Mucosa of rectum (tissue), 2 donors: ENCODE results near the gene SLC38A1.
"Not testable (repeated sequence)": the region's sequence is repeated elsewhere in the genome, so short reads cannot be mapped to it uniquely, and the experiment has no call there.

Experiments used
- H3K27ac ChIP-seq, 2 donors: one replicate each; pipeline ENCODE4 v1.7.0; 2013; ENCODE audit warnings: inconsistent platforms in 2 of 2, low read depth in 2 of 2, low read length in 2 of 2
- H3K27me3 ChIP-seq, 2 donors: one replicate each; pipeline ENCODE4 v1.7.0; 2013; ENCODE audit warnings: low read length in 2 of 2; ENCODE audit not compliant: control insufficient read depth in 2 of 2, insufficient read depth in 2 of 2
- H3K36me3 ChIP-seq, 2 donors: one replicate each; pipeline ENCODE4 v1.7.0; 2013; ENCODE audit warnings: low read length in 2 of 2; ENCODE audit not compliant: control insufficient read depth in 2 of 2, insufficient read depth in 2 of 2
- H3K4me1 ChIP-seq, 2 donors: one replicate each; pipeline ENCODE4 v1.7.0; 2013; ENCODE audit warnings: low read length in 2 of 2, mild to moderate bottlenecking in 1 of 2; ENCODE audit not compliant: control insufficient read depth in 2 of 2, insufficient read depth in 2 of 2
- H3K4me3 ChIP-seq, 2 donors: one replicate each; pipeline ENCODE4 v1.7.0; 2013; ENCODE audit warnings: low read length in 2 of 2
- H3K9ac ChIP-seq, 2 donors: one replicate each; pipeline ENCODE4 v1.7.0; 2013; ENCODE audit warnings: low read length in 2 of 2, low read depth in 1 of 2, mild to moderate bottlenecking in 1 of 2
- H3K9me3 ChIP-seq, 2 donors: one replicate each; pipeline ENCODE4 v1.7.0; 2013; ENCODE audit warnings: low read length in 2 of 2; ENCODE audit not compliant: control insufficient read depth in 2 of 2
- donor health status: healthy.
- donor health status: Normal muscosa, but diverticular disease.

The SLC38A1 gene

GRCh38 chr12:46208370-46208769 lies 60.5 kb downstream of the SLC38A1 start:
- Histone ChIP-seq H3K9ac (no peak overlapping the region), H3K4me1 (peaks cover 3 to 7% of the 10 kb centered on the region in 2 donors), H3K27ac (no peak overlapping the region), H3K9me3 (no peaks in the 10 kb centered on the region), H3K36me3 (peaks cover 27% of the 10 kb centered on the region in 2 donors), H3K27me3 (no peaks in the 10 kb centered on the region), H3K4me3 (no peak overlapping the region)

- no peaks in the 10 kb centered on the region for H3K9me3 ChIP-seq
- H3K27me3 ChIP-seq, result no peaks in the 10 kb centered on the region
- H3K36me3 ChIP-seq, result peaks cover 28 to 33% of the 10 kb centered on the region in 2 donors
- no peak overlapping the region for H3K9ac ChIP-seq
- H3K4me3 ChIP-seq, result no peak overlapping the region
- H3K27ac ChIP-seq, result no peak overlapping the region
- H3K4me1 ChIP-seq, result peaks cover 3 to 7% of the 10 kb centered on the region in 2 donors
These were observed 61.2 kb downstream of the SLC38A1 start for GRCh38 chr12:46207644-46208043.

GRCh38 chr12:46206471-46206870 lies 62.4 kb downstream of the SLC38A1 start:
- Histone ChIP-seq H3K27ac (no peak overlapping the region), H3K36me3 (peaks cover 30 to 36% of the 10 kb centered on the region in 2 donors), H3K4me3 (no peak overlapping the region), H3K27me3 (no peaks in the 10 kb centered on the region), H3K9ac (no peak overlapping the region), H3K9me3 (no peaks in the 10 kb centered on the region), H3K4me1 (peaks cover 3 to 7% of the 10 kb centered on the region in 2 donors)

- Histone ChIP-seq H3K4me1 (peaks cover 2 to 7% of the 10 kb centered on the region in 2 donors), H3K4me3 (no peak overlapping the region), H3K9ac (no peak overlapping the region), H3K36me3 (peaks cover 39 to 45% of the 10 kb centered on the region in 2 donors), H3K27me3 (no peaks in the 10 kb centered on the region), H3K27ac (no peak overlapping the region), H3K9me3 (no peaks in the 10 kb centered on the region)
These were observed 63.5 kb downstream of the SLC38A1 start for GRCh38 chr12:46205294-46205693.

- Histone ChIP-seq H3K9me3 (no peaks in the 10 kb centered on the region), H3K9ac (no peak overlapping the region), H3K4me1 (no peaks in the 10 kb centered on the region), H3K4me3 (no peak overlapping the region), H3K36me3 (peaks cover 60 to 62% of the 10 kb centered on the region in 2 donors), H3K27me3 (no peaks in the 10 kb centered on the region), H3K27ac (no peak overlapping the region)
These were observed 67.5 kb downstream of the SLC38A1 start for GRCh38 chr12:46201284-46201789.

GRCh38 chr12:46200551-46200950 lies 68.3 kb downstream of the SLC38A1 start:
- H3K9me3 ChIP-seq, result no peaks in the 10 kb centered on the region
- H3K9ac ChIP-seq, result no peak overlapping the region
- H3K4me1 ChIP-seq, result no peaks in the 10 kb centered on the region
- H3K36me3 ChIP-seq, result peaks cover 61 to 67% of the 10 kb centered on the region in 2 donors
- no peak overlapping the region for H3K4me3 ChIP-seq
- H3K27ac ChIP-seq, result no peak overlapping the region
- H3K27me3 ChIP-seq, result no peaks in the 10 kb centered on the region

GRCh38 chr12:46198913-46199312 lies 69.9 kb downstream of the SLC38A1 start:
- Histone ChIP-seq H3K4me3 (no peak overlapping the region), H3K36me3 (peaks cover 64 to 70% of the 10 kb centered on the region in 2 donors), H3K9ac (no peak overlapping the region)

GRCh38 chr12:46197883-46198282 lies 71.0 kb downstream of the SLC38A1 start:
- H3K36me3 ChIP-seq, result peaks cover 55 to 61% of the 10 kb centered on the region in 2 donors
- no peak overlapping the region for H3K4me3 ChIP-seq
- H3K27ac ChIP-seq, result no peak overlapping the region
- H3K9ac ChIP-seq, result no peak overlapping the region
- H3K9me3 ChIP-seq, result no peaks in the 10 kb centered on the region
- H3K27me3 ChIP-seq, result no peaks in the 10 kb centered on the region
- no peaks in the 10 kb centered on the region for H3K4me1 ChIP-seq

More at GRCh38 chr12:46198913-46199312, 69.9 kb downstream of the SLC38A1 start:
- no peaks in the 10 kb centered on the region for H3K27me3 ChIP-seq
- no peaks in the 10 kb centered on the region for H3K4me1 ChIP-seq
- no peaks in the 10 kb centered on the region for H3K9me3 ChIP-seq
- no peak overlapping the region for H3K27ac ChIP-seq

GRCh38 chr12:46190533-46190932 lies 78.3 kb downstream of the SLC38A1 start:
- H3K36me3 ChIP-seq, result peaks cover 11 to 12% of the 10 kb centered on the region in 2 donors
- not testable (repeated sequence) for H3K27me3 ChIP-seq, H3K9ac ChIP-seq, H3K4me3 ChIP-seq, H3K4me1 ChIP-seq, H3K27ac ChIP-seq, H3K9me3 ChIP-seq

GRCh38 chr12:46188170-46188569 lies 80.7 kb downstream of the SLC38A1 start:
- Histone ChIP-seq H3K4me3 (no peak overlapping the region), H3K9me3 (no peaks in the 10 kb centered on the region), H3K27me3 (no peaks in the 10 kb centered on the region), H3K9ac (no peak overlapping the region), H3K36me3 (peaks cover 0 to 3% of the 10 kb centered on the region in 2 donors), H3K27ac (no peak overlapping the region), H3K4me1 (no peaks in the 10 kb centered on the region)

GRCh38 chr12:46187023-46187422 lies 81.8 kb downstream of the SLC38A1 start:
- Histone ChIP-seq H3K27me3 (no peaks in the 10 kb centered on the region), H3K4me1 (no peaks in the 10 kb centered on the region), H3K36me3 (peaks cover 0 to 3% of the 10 kb centered on the region in 2 donors), H3K9me3 (no peaks in the 10 kb centered on the region), H3K27ac (no peak overlapping the region), H3K9ac (no peak overlapping the region), H3K4me3 (no peak overlapping the region)
